IMR-90 (cell line): ENCODE results near the gene AQP5. TPM values are rescaled to one million over a fixed set of nuclear protein-coding genes. Genes with fewer than 3 reads are reported as not detected.

ENCODE experiments used
- ATAC-seq: fragments of 200-7000 bp; cut with Tn5 transposase; 2 replicates; pipeline ENCODE4 v1.9.1; 2020; ENCODE audit warnings: low read depth, mild to moderate bottlenecking, moderate library complexity
- BruUV-seq: library from RNA; stranded (reverse); fragments of 400-500 nt; replicated peaks from 2 replicates; lab custom pipeline; 2021; lab: Mats Ljungman, UMichigan
- CTCF ChIA-PET: fragments of 300-600 bp; formaldehyde crosslinking; extraction: SDS; loops from one replicate; lab custom pipeline; 2021; ENCODE audit warnings: antibody characterized with exemption; lab: Yijun Ruan, JAX
- POLR2A ChIA-PET: fragments of 300-600 bp; sonication (Branson Sonifier 250); formaldehyde crosslinking; loops from one replicate; lab custom pipeline; 2022; ENCODE audit warnings: antibody characterized with exemption; ENCODE audit not compliant: unreplicated experiment; lab: Charles Lee
- DNase-seq: peaks from one replicate; pipeline ENCODE4 v3.0.0; 2013
- H2AFZ ChIP-seq: replicated peaks from 2 replicates; pipeline ENCODE3; 2013; ENCODE audit warnings: low read length, mild to moderate bottlenecking; ENCODE audit not compliant: poor library complexity
- H2AK5ac ChIP-seq: 2 replicates; pipeline ENCODE4 v1.6.1; 2013; ENCODE audit warnings: low read depth, low read length, inconsistent platforms
- H2AK9ac ChIP-seq: replicated peaks from 2 replicates; pipeline ENCODE3; 2013; ENCODE audit warnings: mild to moderate bottlenecking, low read depth, low read length, moderate library complexity; ENCODE audit not compliant: poor library complexity
- H2BK120ac ChIP-seq: 2 replicates; pipeline ENCODE4 v1.6.1; 2013; ENCODE audit warnings: low read depth, low read length, inconsistent platforms
- H2BK15ac ChIP-seq: 3 replicates; pipeline ENCODE4 v1.6.1; 2013; ENCODE audit warnings: low read depth, low read length, inconsistent platforms
- H2BK20ac ChIP-seq: 2 replicates; pipeline ENCODE4 v1.6.1; 2013; ENCODE audit warnings: low read depth, mild to moderate bottlenecking, inconsistent platforms, low read length, moderate library complexity
- H2BK5ac ChIP-seq: 2 replicates; pipeline ENCODE4 v1.6.1; 2013; ENCODE audit warnings: mild to moderate bottlenecking, low read depth, low read length, inconsistent platforms; ENCODE audit not compliant: poor library complexity, severe bottlenecking
- H3K14ac ChIP-seq: replicated peaks from 2 replicates; pipeline ENCODE4 v1.6.1; 2013; ENCODE audit warnings: low read depth, low read length, inconsistent platforms
- H3K18ac ChIP-seq: 2 replicates; pipeline ENCODE4 v1.6.1; 2013; ENCODE audit warnings: low read depth, low read length, control low read depth
- H3K23ac ChIP-seq: 2 replicates; pipeline ENCODE4 v1.6.1; 2013; ENCODE audit warnings: low read depth, low read length, inconsistent platforms
- H3K27ac ChIP-seq: 2 replicates; pipeline ENCODE4 v1.5.1; 2013; ENCODE audit warnings: mild to moderate bottlenecking, control low read depth, low read length; ENCODE audit not compliant: insufficient read depth
- H3K27me3 ChIP-seq: 2 replicates; pipeline ENCODE4 v1.6.1; 2013; ENCODE audit warnings: low read length; ENCODE audit not compliant: control insufficient read depth, insufficient read depth
- H3K36me3 ChIP-seq: 2 replicates; pipeline ENCODE4 v1.6.1; 2013; ENCODE audit warnings: low read length, mixed read lengths; ENCODE audit not compliant: control insufficient read depth, insufficient read depth
- H3K4ac ChIP-seq: 2 replicates; pipeline ENCODE4 v1.6.1; 2013; ENCODE audit warnings: low read depth, low read length, inconsistent platforms
- H3K4me1 ChIP-seq: 2 replicates; pipeline ENCODE4 v1.6.1; 2013; ENCODE audit warnings: low read length, mixed read lengths; ENCODE audit not compliant: control insufficient read depth, insufficient read depth
- H3K4me2 ChIP-seq: 2 replicates; pipeline ENCODE4 v1.6.1; 2013; ENCODE audit warnings: low read depth, mild to moderate bottlenecking, control low read depth, low read length, moderate library complexity
- H3K4me3 ChIP-seq: 2 replicates; pipeline ENCODE4 v1.5.1; 2013; ENCODE audit warnings: low read depth, mild to moderate bottlenecking, control low read depth, low read length, moderate library complexity; ENCODE audit not compliant: insufficient read depth
- H3K56ac ChIP-seq: 2 replicates; pipeline ENCODE4 v1.6.1; 2013; ENCODE audit warnings: low read length, inconsistent platforms; ENCODE audit not compliant: insufficient read depth; ENCODE audit errors: extremely low read depth
- H3K79me1 ChIP-seq, 2 experiments: 2 replicates each; pipeline ENCODE4 v1.6.1; 2013; ENCODE audit warnings: low read length in 2 of 2, inconsistent platforms in 1 of 2, low read depth in 1 of 2
- H3K9ac ChIP-seq: 2 replicates; pipeline ENCODE4 v1.6.1; 2013; ENCODE audit warnings: low read depth, low read length, control low read depth
- H3K9me1 ChIP-seq: 2 replicates; pipeline ENCODE4 v1.6.1; 2013; ENCODE audit warnings: low read length, inconsistent platforms; ENCODE audit not compliant: insufficient read depth
- H3K9me3 ChIP-seq: 2 replicates; pipeline ENCODE4 v1.6.1; 2013; ENCODE audit warnings: low read length; ENCODE audit not compliant: control insufficient read depth, insufficient read depth
- H4K20me1 ChIP-seq: 2 replicates; pipeline ENCODE4 v1.6.1; 2013; ENCODE audit warnings: low read length, inconsistent platforms; ENCODE audit not compliant: insufficient read depth
- H4K5ac ChIP-seq: 2 replicates; pipeline ENCODE4 v1.6.1; 2013; ENCODE audit warnings: mild to moderate bottlenecking, low read depth, low read length, control low read depth
- H4K8ac ChIP-seq, 2 experiments: 2 replicates each; pipeline ENCODE4 v1.6.1; 2013; ENCODE audit warnings: low read depth in 2 of 2, low read length in 2 of 2, control low read depth in 1 of 2, inconsistent platforms in 1 of 2
- H4K91ac ChIP-seq: 2 replicates; pipeline ENCODE4 v1.6.1; 2013; ENCODE audit warnings: low read depth, low read length, inconsistent platforms; ENCODE audit not compliant: insufficient read depth
- BHLHE40 ChIP-seq: fragments of 150-350 bp; IDR thresholded peaks from 2 replicates; pipeline ENCODE4 v1.6.1; 2016; ENCODE audit warnings: mild to moderate bottlenecking, low read depth, low read length
- CEBPB ChIP-seq: IDR thresholded peaks from 2 replicates; pipeline ENCODE4 v1.6.1; 2012; ENCODE audit warnings: low read depth, low read length, improper control_type of control experiment
- CHD1 ChIP-seq: IDR thresholded peaks from 2 replicates; pipeline ENCODE4 v1.6.1; 2012; ENCODE audit warnings: low read depth, low read length, improper control_type of control experiment
- CTCF ChIP-seq: conservative IDR thresholded peaks from 2 replicates; pipeline ENCODE4 v1.5.1; 2012; ENCODE audit warnings: mild to moderate bottlenecking, low read depth, low read length, improper control_type of control experiment
- ELK1 ChIP-seq: fragments of 150-350 bp; IDR thresholded peaks from 2 replicates; pipeline ENCODE4 v1.6.1; 2016; ENCODE audit warnings: low read depth, mild to moderate bottlenecking, low read length, moderate library complexity, borderline replicate concordance
- FOS ChIP-seq: fragments of 150-350 bp; IDR thresholded peaks from 2 replicates; pipeline ENCODE4 v1.6.1; 2016; ENCODE audit warnings: low read depth, low read length
- MAFK ChIP-seq: IDR thresholded peaks from 2 replicates; pipeline ENCODE4 v1.6.1; 2012; ENCODE audit warnings: low read depth, low read length, improper control_type of control experiment
- MAZ ChIP-seq: IDR thresholded peaks from 2 replicates; pipeline ENCODE4 v1.6.1; 2012; ENCODE audit warnings: low read depth, mild to moderate bottlenecking, low read length, improper control_type of control experiment, moderate library complexity, borderline replicate concordance
- MXI1 ChIP-seq: IDR thresholded peaks from 2 replicates; pipeline ENCODE4 v1.6.1; 2012; ENCODE audit warnings: low read depth, mild to moderate bottlenecking, low read length, moderate library complexity, borderline replicate concordance
- NFE2L2 ChIP-seq: fragments of 150-350 bp; IDR thresholded peaks from 2 replicates; pipeline ENCODE4 v1.6.1; 2016; ENCODE audit warnings: low read depth, mild to moderate bottlenecking, low read length
- POLR2A ChIP-seq: IDR thresholded peaks from 2 replicates; pipeline ENCODE4 v1.6.1; 2012; ENCODE audit warnings: mild to moderate bottlenecking, low read depth, low read length
- RAD21 ChIP-seq: IDR thresholded peaks from 2 replicates; pipeline ENCODE4 v1.6.1; 2012; ENCODE audit warnings: low read length, improper control_type of control experiment
- RCOR1 ChIP-seq: IDR thresholded peaks from 2 replicates; pipeline ENCODE4 v1.6.1; 2012; ENCODE audit warnings: mild to moderate bottlenecking, low read length, improper control_type of control experiment; ENCODE audit not compliant: insufficient replicate concordance
- RFX5 ChIP-seq: IDR thresholded peaks from 2 replicates; pipeline ENCODE4 v1.8.0; 2012; ENCODE audit warnings: low read depth, mild to moderate bottlenecking, low read length, moderate library complexity
- SMC3 ChIP-seq: fragments of 150-350 bp; IDR thresholded peaks from 2 replicates; pipeline ENCODE4 v1.6.1; 2016; ENCODE audit warnings: low read depth, mild to moderate bottlenecking, antibody characterized with exemption, low read length, moderate library complexity
- USF2 ChIP-seq: fragments of 150-350 bp; IDR thresholded peaks from 2 replicates; pipeline ENCODE4 v1.6.1; 2017; ENCODE audit warnings: mild to moderate bottlenecking, antibody characterized with exemption, low read length, low read depth
- WGBS, 2 experiments: methylation state at CpG; one replicate each; pipeline versions ENCODE4 v1.1.5 to v1.1.7; 2013; ENCODE audit warnings: missing lambda C conversion rate in 2 of 2; ENCODE audit not compliant: insufficient read length in 1 of 2; ENCODE audit errors: extremely low coverage in 2 of 2; 5-methylcytosine and 5-hydroxymethylcytosine counted together
- dilution Hi-C: fragments of 300-500 bp; cut with HindIII; formaldehyde crosslinking; loops from one replicate; pipeline ENCODE4 v1.14.3; 2018; ENCODE audit warnings: low sequenced_read_pairs; ENCODE audit not compliant: unreplicated experiment
- in situ Hi-C: fragments of 300-500 bp; cut with MboI; formaldehyde crosslinking; loops from 3 replicates; pipeline ENCODE4 v1.14.3; 2019; ENCODE audit warnings: low sequenced_read_pairs, inconsistent platforms, mixed read lengths
- intact Hi-C: fragments of 100-400 bp; cut with micrococcal nuclease; formaldehyde crosslinking; loops from 2 replicates; pipeline ENCODE4 v1.10.0; 2022
- polyA plus RNA-seq, 3 experiments: library from polyadenylated mRNA; depleted of rRNA; stranded (reverse); fragments of >200 nt; gene quantifications; 2 replicates each; pipeline ENCODE4 v1.2.3, GENCODE V29; 2012; ENCODE audit warnings: low replicate concordance in 1 of 3
- total RNA-seq: library from RNA; depleted of rRNA; stranded (reverse); fragments of >200 nt; gene quantifications from 2 replicates; pipeline ENCODE4 v1.2.3, GENCODE V29; 2012

Gene AQP5
- total and polyA plus RNA-seq, 2 of the 4 experiments (the other 2 are of a cell fraction) = not detected

- ChIA-PET POLR2A (interaction anchor here (0.6 kb wide), 1 partner anchor 9 kb away, joined by 3 read pairs; no protein-coding TSS in a partner anchor), CTCF (no interaction called here)
- in situ Hi-C loops = no loop called here
These were observed 18.1 kb upstream of the AQP5 start for GRCh38 chr12:49943625-49943960.

More at GRCh38 chr12:49943625-49943960, 18.1 kb upstream of the AQP5 start:
- Histone ChIP-seq H3K9me1 (0 out of 2 replicates have a peak, but pooled peaks cover 3% of the 10 kb centered on the region), H3K79me1 (no peaks in the 10 kb centered on the region), H4K20me1 (no peaks in the 10 kb centered on the region), H3K9ac (no peak overlapping the region), H2AFZ (no peak overlapping the region), H4K91ac (no peak overlapping the region), H3K4ac (no peak overlapping the region), H4K5ac (no peak overlapping the region), H3K9me3 (no peaks in the 10 kb centered on the region), H3K4me1 (no peaks in the 10 kb centered on the region; the same call in 1 of the 2 replicates), H4K8ac (no peak overlapping the region), H3K18ac (no peak overlapping the region), H3K4me2 (no peak overlapping the region), H3K23ac (no peak overlapping the region), H3K14ac (no peak overlapping the region), H3K56ac (no peak overlapping the region), H2BK120ac (no peak overlapping the region), H2AK5ac (no peak overlapping the region), H3K36me3 (no peaks in the 10 kb centered on the region), H3K27me3 (no peaks in the 10 kb centered on the region), H2BK15ac (no peak overlapping the region), H2AK9ac (no peak overlapping the region), H2BK20ac (no peak overlapping the region), H2BK5ac (no peak overlapping the region), H3K4me3 (no peak overlapping the region), H3K27ac (no peak overlapping the region)
- intact Hi-C loops (no loop called here), dilution Hi-C loops (no loop called here)
- no peak for DNase-seq
- ATAC-seq = no peak
- no TSS peak for BruUV-seq
- WGBS, 2 experiments = 86% methylated on average over 1 of the region's 1 CpG; no CpG with 5 or more reads in 1 of the 2 experiments
- TF ChIP-seq CEBPB (no peak), RAD21 (no peak), USF2 (no peak), NFE2L2 (no peak), CTCF (no peak), RCOR1 (no peak), MAZ (no peak), BHLHE40 (no peak), SMC3 (no peak), RFX5 (no peak), ELK1 (no peak), MAFK (no peak), POLR2A (no peak), FOS (no peak), MXI1 (no peak), CHD1 (no peak)
